ENCODE results near the gene ELF3. TPM values are rescaled to one million over a fixed set of nuclear protein-coding genes. Genes with fewer than 3 reads are reported as not detected.

The ELF3 gene
- total RNA-seq, 2 experiments from 2014 or later = 0.12 to 0.46 TPM

- no peaks in the 10 kb centered on the region for H3K4me1 Mint-ChIP-seq (ENCODE audit: low read depth)
- ChIA-PET CTCF (interaction anchor here (0.6 to 2.6 kb wide), 6 partner anchors 12 to 175 kb away, joined by 4 to 14 read pairs (median 6); no protein-coding TSS in a partner anchor), POLR2A (no interaction called here)
- no peak overlapping the region for H3K27ac Mint-ChIP-seq
- H3K9me3 Mint-ChIP-seq = no peaks in the 10 kb centered on the region
- no peak for DNase-seq
- no peaks in the 10 kb centered on the region for H3K36me3 Mint-ChIP-seq
- H3K4me3 Mint-ChIP-seq = no peak overlapping the region
- intact Hi-C loops (cut with micrococcal nuclease) = no loop called here
- H3K27me3 Mint-ChIP-seq = peaks cover 3% of the 10 kb centered on the region
These were observed 1.6 kb downstream of the ELF3 start for GRCh38 chr1:202011994-202012393.

- Mint-ChIP-seq H3K27me3 (peaks cover 3% of the 10 kb centered on the region), H3K4me3 (no peak overlapping the region), H3K36me3 (no peaks in the 10 kb centered on the region), H3K27ac (no peak overlapping the region), H3K4me1 (ENCODE audit: low read depth) (no peaks in the 10 kb centered on the region), H3K9me3 (no peaks in the 10 kb centered on the region)
- ChIA-PET CTCF (interaction anchor here (0.9 to 2.6 kb wide), 6 partner anchors 13 to 174 kb away, joined by 3 to 14 read pairs (median 4); no protein-coding TSS in a partner anchor), POLR2A (interaction anchor here (0.5 kb wide), 1 partner anchor 13 kb away, joined by 5 read pairs; no protein-coding TSS in a partner anchor)
- DNase-seq = no peak
- intact Hi-C loops (cut with micrococcal nuclease) = no loop called here
These were observed 2.4 kb downstream of the ELF3 start for GRCh38 chr1:202012544-202013478.

- no peak for DNase-seq
- H3K27me3 Mint-ChIP-seq = peaks cover 3% of the 10 kb centered on the region
- ChIA-PET CTCF (interaction anchor here (0.9 to 2.6 kb wide), 4 partner anchors 13 to 122 kb away, joined by 3 to 14 read pairs (median 6); no protein-coding TSS in a partner anchor), POLR2A (interaction anchor here (0.5 kb wide), 1 partner anchor 14 kb away, joined by 5 read pairs; no protein-coding TSS in a partner anchor)
- intact Hi-C loops (cut with micrococcal nuclease) = no loop called here
- no peaks in the 10 kb centered on the region for H3K36me3 Mint-ChIP-seq
- no peak overlapping the region for H3K4me3 Mint-ChIP-seq
- no peak overlapping the region for H3K27ac Mint-ChIP-seq
- H3K4me1 Mint-ChIP-seq (ENCODE audit: low read depth) = no peaks in the 10 kb centered on the region
- no peaks in the 10 kb centered on the region for H3K9me3 Mint-ChIP-seq
These were observed 3.2 kb downstream of the ELF3 start for GRCh38 chr1:202013603-202014002.

GRCh38 chr1:202014060-202014459 is 3.7 kb downstream of the ELF3 start:
- peaks cover 3% of the 10 kb centered on the region for H3K27me3 Mint-ChIP-seq
- no peaks in the 10 kb centered on the region for H3K9me3 Mint-ChIP-seq
- H3K4me3 Mint-ChIP-seq = no peak overlapping the region
- POLR2A ChIA-PET = no interaction called here
- CTCF ChIA-PET = interaction anchor here (0.9 to 2.6 kb wide), 4 partner anchors 14 to 122 kb away, joined by 3 to 9 read pairs (median 6); no protein-coding TSS in a partner anchor
- intact Hi-C loops (cut with micrococcal nuclease) = no loop called here
- H3K36me3 Mint-ChIP-seq = no peaks in the 10 kb centered on the region
- H3K4me1 Mint-ChIP-seq (ENCODE audit: low read depth) = no peaks in the 10 kb centered on the region
- no peak for DNase-seq
- no peak overlapping the region for H3K27ac Mint-ChIP-seq

- no peaks in the 10 kb centered on the region for H3K4me1 Mint-ChIP-seq (ENCODE audit: low read depth)
- intact Hi-C loops (cut with micrococcal nuclease) = no loop called here
- H3K36me3 Mint-ChIP-seq = no peaks in the 10 kb centered on the region
- DNase-seq = no peak
- no peaks in the 10 kb centered on the region for H3K9me3 Mint-ChIP-seq
- H3K27ac Mint-ChIP-seq = no peak overlapping the region
- ChIA-PET CTCF (interaction anchor here (2.4 kb wide), 1 partner anchor 15 kb away, joined by 9 read pairs; no protein-coding TSS in a partner anchor), POLR2A (no interaction called here)
- H3K4me3 Mint-ChIP-seq = no peak overlapping the region
- peaks cover 3% of the 10 kb centered on the region for H3K27me3 Mint-ChIP-seq
These were observed 4.7 kb downstream of the ELF3 start for GRCh38 chr1:202014915-202015661.

GRCh38 chr1:202015662-202015937 is 5.2 kb downstream of the ELF3 start:
- no peaks in the 10 kb centered on the region for H3K9me3 Mint-ChIP-seq
- intact Hi-C loops (cut with micrococcal nuclease) = no loop called here
- no peak overlapping the region for H3K4me3 Mint-ChIP-seq
- peaks cover 3% of the 10 kb centered on the region for H3K27me3 Mint-ChIP-seq
- H3K4me1 Mint-ChIP-seq (ENCODE audit: low read depth) = no peaks in the 10 kb centered on the region
- ChIA-PET POLR2A (no interaction called here), CTCF (interaction anchor here (2.4 kb wide), 1 partner anchor 15 kb away, joined by 9 read pairs; no protein-coding TSS in a partner anchor)
- H3K36me3 Mint-ChIP-seq = no peaks in the 10 kb centered on the region
- no peak overlapping the region for H3K27ac Mint-ChIP-seq
- DNase-seq = no peak

GRCh38 chr1:202016022-202016810 is 5.8 kb downstream of the ELF3 start:
- no peak for DNase-seq
- H3K4me1 Mint-ChIP-seq (ENCODE audit: low read depth) = no peaks in the 10 kb centered on the region

GRCh38 chr1:202016811-202017748 is 6.7 kb downstream of the ELF3 start:
- intact Hi-C loops (cut with micrococcal nuclease) = no loop called here
- Mint-ChIP-seq H3K4me3 (no peak overlapping the region), H3K4me1 (ENCODE audit: low read depth) (no peaks in the 10 kb centered on the region), H3K27me3 (peaks cover 6% of the 10 kb centered on the region), H3K36me3 (no peaks in the 10 kb centered on the region), H3K9me3 (no peaks in the 10 kb centered on the region), H3K27ac (no peak overlapping the region)
- CTCF ChIA-PET = interaction anchor here (0.6 to 1.8 kb wide), 2 partner anchors 17 to 980 kb away, joined by 4 to 6 read pairs; no protein-coding TSS in a partner anchor
- POLR2A ChIA-PET = no interaction called here
- no peak for DNase-seq

More at GRCh38 chr1:202016022-202016810, 5.8 kb downstream of the ELF3 start:
- H3K27me3 Mint-ChIP-seq = peaks cover 3% of the 10 kb centered on the region
- POLR2A ChIA-PET = no interaction called here
- H3K27ac Mint-ChIP-seq = no peak overlapping the region
- no peaks in the 10 kb centered on the region for H3K36me3 Mint-ChIP-seq
- no peaks in the 10 kb centered on the region for H3K9me3 Mint-ChIP-seq
- no peak overlapping the region for H3K4me3 Mint-ChIP-seq
- intact Hi-C loops (cut with micrococcal nuclease) = no loop called here
- CTCF ChIA-PET = interaction anchor here (0.6 to 2.4 kb wide), 3 partner anchors 16 to 981 kb away, joined by 4 to 9 read pairs (median 6); no protein-coding TSS in a partner anchor

- Mint-ChIP-seq H3K4me3 (no peak overlapping the region), H3K27ac (no peak overlapping the region), H3K36me3 (no peaks in the 10 kb centered on the region), H3K27me3 (peaks cover 6% of the 10 kb centered on the region), H3K4me1 (ENCODE audit: low read depth) (no peaks in the 10 kb centered on the region), H3K9me3 (no peaks in the 10 kb centered on the region)
- intact Hi-C loops (cut with micrococcal nuclease) = no loop called here
- ChIA-PET POLR2A (no interaction called here), CTCF (interaction anchor here (1.8 kb wide), 1 partner anchor 18 kb away, joined by 6 read pairs; no protein-coding TSS in a partner anchor)
- DNase-seq = no peak
These were observed 7.5 kb downstream of the ELF3 start for GRCh38 chr1:202017749-202018467.

GRCh38 chr1:202018468-202019234 is 8.3 kb downstream of the ELF3 start:
- intact Hi-C loops (cut with micrococcal nuclease) = no loop called here
- Mint-ChIP-seq H3K4me1 (ENCODE audit: low read depth) (no peaks in the 10 kb centered on the region), H3K27me3 (peaks cover 6% of the 10 kb centered on the region), H3K27ac (no peak overlapping the region), H3K36me3 (no peaks in the 10 kb centered on the region), H3K9me3 (no peaks in the 10 kb centered on the region), H3K4me3 (no peak overlapping the region)
- CTCF ChIA-PET = interaction anchor here (1.8 kb wide), 1 partner anchor 19 kb away, joined by 6 read pairs; no protein-coding TSS in a partner anchor
- DNase-seq = no peak
- POLR2A ChIA-PET = no interaction called here

Measured in activated CD4-positive, alpha-beta memory T cell treated with anti-CD3 and anti-CD28 coated beads for 36 hours (primary cell).